Measurements from ENCODE around the gene GAL3ST2. TPM values are rescaled to one million over a fixed set of nuclear protein-coding genes. Genes with fewer than 3 reads are reported as not detected.
"Not testable (repeated sequence)": the region's sequence is repeated elsewhere in the genome, so short reads cannot be mapped to it uniquely, and the experiment has no call there.

GAL3ST2 gene
- total RNA-seq, 1 donor from 2014 or later, result 0.84 TPM

- no peaks in the 10 kb centered on the region for H3K27me3 Mint-ChIP-seq
- no peaks in the 10 kb centered on the region for H3K9me3 Mint-ChIP-seq (ENCODE audit: low read depth)
- DNase-seq (ENCODE audit: low spot score, unreplicated experiment), result no peak
- H3K4me1 Mint-ChIP-seq (ENCODE audit: low read depth), result no peaks in the 10 kb centered on the region
- H3K27ac Mint-ChIP-seq, result no peak overlapping the region
- no peak overlapping the region for H3K4me3 Mint-ChIP-seq (ENCODE audit: low read depth)
- peaks cover 4% of the 10 kb centered on the region for H3K36me3 Mint-ChIP-seq (ENCODE audit: insufficient read depth)
- TF ChIP-seq CTCF (IDR thresholded peaks at IDR 0.05; ENCODE audit: unreplicated experiment), result no peak
These were observed 38.5 kb upstream of the GAL3ST2 start for GRCh38 chr2:241738040-241738686.

GRCh38 chr2:241739177-241739576 lies 37.4 kb upstream of the GAL3ST2 start:
- Mint-ChIP-seq H3K4me3 (ENCODE audit: low read depth) (no peak overlapping the region), H3K27me3 (no peaks in the 10 kb centered on the region), H3K4me1 (ENCODE audit: low read depth) (no peaks in the 10 kb centered on the region), H3K36me3 (ENCODE audit: insufficient read depth) (peaks cover 4% of the 10 kb centered on the region), H3K27ac (no peak overlapping the region), H3K9me3 (ENCODE audit: low read depth) (no peaks in the 10 kb centered on the region)
- no peak for TF ChIP-seq CTCF (IDR thresholded peaks at IDR 0.05; ENCODE audit: unreplicated experiment)
- DNase-seq (ENCODE audit: low spot score, unreplicated experiment), result no peak

GRCh38 chr2:241739651-241740050 lies 37.0 kb upstream of the GAL3ST2 start:
- no peak overlapping the region for H3K27ac Mint-ChIP-seq
- no peaks in the 10 kb centered on the region for H3K9me3 Mint-ChIP-seq (ENCODE audit: low read depth)
- H3K36me3 Mint-ChIP-seq (ENCODE audit: insufficient read depth), result peaks cover 4% of the 10 kb centered on the region
- no peaks in the 10 kb centered on the region for H3K4me1 Mint-ChIP-seq (ENCODE audit: low read depth)
- no peaks in the 10 kb centered on the region for H3K27me3 Mint-ChIP-seq
- no peak overlapping the region for H3K4me3 Mint-ChIP-seq (ENCODE audit: low read depth)
- TF ChIP-seq CTCF (IDR thresholded peaks at IDR 0.05; ENCODE audit: unreplicated experiment), result no peak
- no peak for DNase-seq (ENCODE audit: low spot score, unreplicated experiment)

GRCh38 chr2:241741016-241741415 lies 35.6 kb upstream of the GAL3ST2 start:
- no peaks in the 10 kb centered on the region for H3K4me1 Mint-ChIP-seq (ENCODE audit: low read depth)
- H3K4me3 Mint-ChIP-seq (ENCODE audit: low read depth), result no peak overlapping the region
- no peak overlapping the region for H3K27ac Mint-ChIP-seq
- no peak for DNase-seq (ENCODE audit: low spot score, unreplicated experiment)
- H3K36me3 Mint-ChIP-seq (ENCODE audit: insufficient read depth), result peaks cover 14% of the 10 kb centered on the region
- TF ChIP-seq CTCF (IDR thresholded peaks at IDR 0.05; ENCODE audit: unreplicated experiment), result no peak
- H3K27me3 Mint-ChIP-seq, result no peaks in the 10 kb centered on the region
- H3K9me3 Mint-ChIP-seq (ENCODE audit: low read depth), result peaks cover 5% of the 10 kb centered on the region

- H3K4me3 Mint-ChIP-seq (ENCODE audit: low read depth), result no peak overlapping the region
- H3K9me3 Mint-ChIP-seq (ENCODE audit: low read depth), result peaks cover 7% of the 10 kb centered on the region
- no peaks in the 10 kb centered on the region for H3K27me3 Mint-ChIP-seq
- DNase-seq (ENCODE audit: low spot score, unreplicated experiment), result no peak
- no peak for TF ChIP-seq CTCF (IDR thresholded peaks at IDR 0.05; ENCODE audit: unreplicated experiment)
- no peak overlapping the region for H3K27ac Mint-ChIP-seq
- no peaks in the 10 kb centered on the region for H3K4me1 Mint-ChIP-seq (ENCODE audit: low read depth)
- H3K36me3 Mint-ChIP-seq (ENCODE audit: insufficient read depth), result peaks cover 21% of the 10 kb centered on the region
These were observed 34.2 kb upstream of the GAL3ST2 start for GRCh38 chr2:241742320-241742939.

- H3K9me3 Mint-ChIP-seq (ENCODE audit: low read depth); DNase-seq (ENCODE audit: low spot score, unreplicated experiment); H3K27ac Mint-ChIP-seq: not testable (repeated sequence)
These were observed 33.6 kb upstream of the GAL3ST2 start for GRCh38 chr2:241743008-241743407.

More at GRCh38 chr2:241743008-241743407, 33.6 kb upstream of the GAL3ST2 start:
- H3K4me3 Mint-ChIP-seq (ENCODE audit: low read depth); H3K4me1 Mint-ChIP-seq (ENCODE audit: low read depth); H3K27me3 Mint-ChIP-seq: not testable (repeated sequence)
- H3K36me3 Mint-ChIP-seq (ENCODE audit: insufficient read depth), result peaks cover 21% of the 10 kb centered on the region

Measured in progenitor cell of endocrine pancreas (in vitro differentiated cells).